ENCODE measurements around the gene NCOA1.

- no peak for TF ChIP-seq CTCF (IDR thresholded peaks at IDR 0.05)
- no peak for TF ChIP-seq POLR2A (IDR thresholded peaks at IDR 0.05)
Observed at GRCh38 chr2:24530796-24531195, 39.7 kb downstream of the NCOA1 start.

Data from vagina (tissue), 2 donors.